Epithelial cell of esophagus (primary cell): ENCODE data around the gene HPS5.

Experiments used
- DNase-seq: peaks from one replicate; pipeline ENCODE4 v3.0.0; 2010; ENCODE audit warnings: low read depth
- H3K4me3 ChIP-seq: 2 replicates; pipeline ENCODE4 v1.5.1; 2011; ENCODE audit warnings: mild to moderate bottlenecking, low read length, control low read depth
- CTCF ChIP-seq: IDR thresholded peaks from 2 replicates; pipeline ENCODE4 v1.5.1; 2011; ENCODE audit warnings: low read depth, mild to moderate bottlenecking, low read length, control low read depth, inconsistent platforms; ENCODE audit not compliant: insufficient read depth; ENCODE audit errors: missing control alignments

Gene HPS5

GRCh38 chr11:18304745-18305144, 17.2 kb downstream of the HPS5 start:
- DNase-seq = no peak
- TF ChIP-seq CTCF = no peak
- H3K4me3 ChIP-seq = no peak overlapping the region

- no peak for DNase-seq
- TF ChIP-seq CTCF = no peak
- H3K4me3 ChIP-seq = no peak overlapping the region
Measured at GRCh38 chr11:18299721-18300120, 22.2 kb downstream of the HPS5 start.

- TF ChIP-seq CTCF = no peak
Measured at GRCh38 chr11:18295316-18295715, 26.6 kb downstream of the HPS5 start.

GRCh38 chr11:18294862-18295261, 27.1 kb downstream of the HPS5 start:
- no peak overlapping the region for H3K4me3 ChIP-seq
- TF ChIP-seq CTCF = no peak
- DNase-seq = no peak

More at GRCh38 chr11:18295316-18295715, 26.6 kb downstream of the HPS5 start:
- no peak for DNase-seq
- no peak overlapping the region for H3K4me3 ChIP-seq

GRCh38 chr11:18288911-18289310, 33.0 kb downstream of the HPS5 start:
- no peak for DNase-seq
- TF ChIP-seq CTCF = no peak
- H3K4me3 ChIP-seq = no peak overlapping the region

- TF ChIP-seq CTCF = no peak
Measured at GRCh38 chr11:18285841-18286240, 36.1 kb downstream of the HPS5 start.

GRCh38 chr11:18282626-18283025, 39.3 kb downstream of the HPS5 start:
- no peak for TF ChIP-seq CTCF
- no peak overlapping the region for H3K4me3 ChIP-seq
- DNase-seq = no peak

More at GRCh38 chr11:18285841-18286240, 36.1 kb downstream of the HPS5 start:
- no peak overlapping the region for H3K4me3 ChIP-seq
- DNase-seq = no peak
